GM13977 (cell line): Measurements from ENCODE around the gene PIEZO1.
"Not testable (repeated sequence)": the region's sequence is repeated elsewhere in the genome, so short reads cannot be mapped to it uniquely, and the experiment has no call there.

Experiments
- DNase-seq: peaks from one replicate; pipeline ENCODE4 v3.0.0; 2012; ENCODE audit warnings: low spot score
- CTCF ChIP-seq: IDR thresholded peaks from 2 replicates; pipeline ENCODE4 v1.5.1; 2012; ENCODE audit warnings: mild to moderate bottlenecking, control low read depth; ENCODE audit not compliant: insufficient read depth; ENCODE audit errors: extremely low read depth, missing control alignments
- in situ Hi-C: fragments of 300-500 bp; cut with MboI; formaldehyde crosslinking; loops from one replicate; pipeline ENCODE4 v1.12.0; 2022; ENCODE audit warnings: low sequenced_read_pairs, low pct_unique_long_range_greater_than_20kb, mixed read lengths, inconsistent platforms; ENCODE audit not compliant: unreplicated experiment

Gene PIEZO1

GRCh38 chr16:88777471-88778270 lies 7.3 kb downstream of the PIEZO1 start:
- in situ Hi-C loops = no loop called here

GRCh38 chr16:88775825-88776224 lies 9.2 kb downstream of the PIEZO1 start:
- in situ Hi-C loops = no loop called here
- TF ChIP-seq CTCF = no peak

More at GRCh38 chr16:88777471-88778270, 7.3 kb downstream of the PIEZO1 start:
- no peak for TF ChIP-seq CTCF
- DNase-seq = no peak

GRCh38 chr16:88774544-88775393 lies 10.3 kb downstream of the PIEZO1 start:
- DNase-seq = no peak
- in situ Hi-C loops = no loop called here
- no peak for TF ChIP-seq CTCF

More at GRCh38 chr16:88775825-88776224, 9.2 kb downstream of the PIEZO1 start:
- no peak for DNase-seq

- no peak for TF ChIP-seq CTCF
- in situ Hi-C loops = no loop called here
- no peak for DNase-seq
These were observed 11.2 kb downstream of the PIEZO1 start for GRCh38 chr16:88773812-88774291.

GRCh38 chr16:88772871-88773811 lies 11.9 kb downstream of the PIEZO1 start:
- in situ Hi-C loops = no loop called here
- DNase-seq = no peak
- TF ChIP-seq CTCF = no peak

GRCh38 chr16:88771781-88772180 lies 13.2 kb downstream of the PIEZO1 start:
- in situ Hi-C loops, DNase-seq: not testable (repeated sequence)
